Cardiac muscle cell (in vitro differentiated cells and primary cell): ENCODE measurements around the gene RHEBL1. TPM values are rescaled to one million over a fixed set of nuclear protein-coding genes. Genes with fewer than 3 reads are reported as not detected.

Experiments
- DNase-seq, 2 donors: peaks; one replicate each; pipeline versions ENCODE4 v3.0.0 to v3.0.0-alpha.2; 2010 to 2017; ENCODE audit warnings: low read depth in 1 of 2, low spot score in 1 of 2
- H3K27ac ChIP-seq: fragments of 200-600 bp; sonication (generic); 2 replicates; pipeline ENCODE4 v1.5.1; 2016
- H3K27me3 ChIP-seq: fragments of 200-600 bp; sonication (generic); 2 replicates; pipeline ENCODE4 v1.6.0; 2016; ENCODE audit warnings: control low read depth
- H3K36me3 ChIP-seq: fragments of 200-600 bp; sonication (generic); 2 replicates; pipeline ENCODE4 v1.5.1; 2016; ENCODE audit warnings: control low read depth
- H3K4me1 ChIP-seq: fragments of 200-600 bp; sonication (generic); 2 replicates; pipeline ENCODE4 v1.8.1; 2017; ENCODE audit warnings: low read depth, mild to moderate bottlenecking, mixed run types
- H3K4me3 ChIP-seq: fragments of 200-600 bp; sonication (generic); 2 replicates; pipeline ENCODE4 v1.5.1; 2016; ENCODE audit warnings: mild to moderate bottlenecking
- H3K9me3 ChIP-seq: fragments of 200-600 bp; sonication (generic); 2 replicates; pipeline ENCODE4 v1.5.1; 2017; ENCODE audit warnings: low read depth, mild to moderate bottlenecking, control low read depth
- CTCF ChIP-seq: IDR thresholded peaks from 2 replicates; pipeline ENCODE4 v1.5.1; 2012; ENCODE audit warnings: low read depth, mild to moderate bottlenecking, low read length
- polyA plus RNA-seq: library from polyadenylated mRNA; unstranded; fragments of >200 nt; fragmentation: Nextera tagmentation; extraction: Ambion mirVana; gene quantifications from 2 replicates; pipeline ENCODE4 v1.2.1, GENCODE V29; 2016
- total RNA-seq: library from RNA; depleted of rRNA; stranded (reverse); fragments of >200 nt; gene quantifications from 2 replicates; pipeline ENCODE4 v1.2.3, GENCODE V29; 2016

The RHEBL1 gene
- total and polyA plus RNA-seq, 2 experiments from 2014 or later, result 0.42 to 1.0 TPM

- Histone ChIP-seq H3K9me3 (no peaks in the 10 kb centered on the region), H3K4me3 (no peak overlapping the region), H3K27me3 (no peaks in the 10 kb centered on the region), H3K36me3 (peaks cover 49% of the 10 kb centered on the region), H3K27ac (no peak overlapping the region), H3K4me1 (peaks cover 7% of the 10 kb centered on the region)
- no peak for DNase-seq
- TF ChIP-seq CTCF, result no peak
Observed at GRCh38 chr12:49022558-49023178, 47.1 kb downstream of the RHEBL1 start.

GRCh38 chr12:49021292-49021915, 48.4 kb downstream of the RHEBL1 start:
- peaks cover 12% of the 10 kb centered on the region for H3K4me1 ChIP-seq
- H3K27ac ChIP-seq, result no peak overlapping the region
- H3K27me3 ChIP-seq, result no peaks in the 10 kb centered on the region
- DNase-seq, result no peak
- no peaks in the 10 kb centered on the region for H3K9me3 ChIP-seq
- no peak for TF ChIP-seq CTCF
- H3K4me3 ChIP-seq, result no peak overlapping the region
- H3K36me3 ChIP-seq, result peaks cover 44% of the 10 kb centered on the region

DNA sequence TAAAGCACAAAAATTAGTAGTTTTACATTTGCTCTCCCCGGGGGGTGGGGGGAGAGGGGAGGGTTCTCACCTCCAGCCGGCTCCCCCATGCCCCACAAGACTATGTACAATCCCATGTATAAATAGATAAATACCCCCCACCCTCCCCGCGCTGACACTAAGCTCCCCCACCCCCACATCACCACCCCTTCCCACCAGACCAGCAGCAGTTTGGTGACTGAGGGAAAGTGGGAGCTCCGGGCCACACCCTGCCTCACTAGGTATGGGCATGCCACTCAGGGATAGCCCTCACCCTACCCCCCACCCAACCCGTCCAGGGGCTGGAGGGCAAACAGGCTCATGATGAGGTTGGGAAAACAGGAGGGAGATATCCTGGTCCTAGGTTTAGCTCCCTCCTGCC, 49.3 kb downstream of the RHEBL1 start:
- H3K27me3 ChIP-seq, result no peaks in the 10 kb centered on the region
- no peak for TF ChIP-seq CTCF
- no peak for DNase-seq
- H3K9me3 ChIP-seq, result no peaks in the 10 kb centered on the region
- H3K36me3 ChIP-seq, result peaks cover 34% of the 10 kb centered on the region
- H3K4me1 ChIP-seq, result peaks cover 12% of the 10 kb centered on the region
- no peak overlapping the region for H3K27ac ChIP-seq
- no peak overlapping the region for H3K4me3 ChIP-seq

GRCh38 chr12:49019443-49020324, 50.1 kb downstream of the RHEBL1 start:
- H3K4me3 ChIP-seq, result peak overlapping the region; percentile 58
- peak; percentile 40 to 50 for DNase-seq

GRCh38 chr12:49019120-49019430, 50.7 kb downstream of the RHEBL1 start:
- TF ChIP-seq CTCF, result no peak
- Histone ChIP-seq H3K4me3 (peak overlapping the region; percentile 58), H3K27ac (peak overlapping the region; percentile 95)

More at GRCh38 chr12:49019443-49020324, 50.1 kb downstream of the RHEBL1 start:
- no peaks in the 10 kb centered on the region for H3K27me3 ChIP-seq
- H3K4me1 ChIP-seq, result peaks cover 12% of the 10 kb centered on the region
- H3K9me3 ChIP-seq, result no peaks in the 10 kb centered on the region
- peak; percentile 34 for TF ChIP-seq CTCF
- H3K27ac ChIP-seq, result peak overlapping the region; percentile 95
- H3K36me3 ChIP-seq, result peaks cover 33% of the 10 kb centered on the region

More at GRCh38 chr12:49019120-49019430, 50.7 kb downstream of the RHEBL1 start:
- no peak for DNase-seq
- Histone ChIP-seq H3K27me3 (no peaks in the 10 kb centered on the region), H3K4me1 (peaks cover 12% of the 10 kb centered on the region), H3K36me3 (peaks cover 27% of the 10 kb centered on the region), H3K9me3 (no peaks in the 10 kb centered on the region)
